ENCODE results near the gene GUCY1A1.

The GUCY1A1 gene

GRCh38 chr4:155666344-155667221 is at the start of gene GUCY1A1:
Gene GUCY1A1, plus strand, starts transcription at chr4:155666848. Its CDS starts 30,020 bp downstream, at chr4:155696868.
- in situ Hi-C loops (cut with HindIII; ENCODE audit: low sequenced_read_pairs): no loop called here
- no peak for TF ChIP-seq CTCF (IDR thresholded peaks at IDR 0.05; ENCODE audit: low read depth, low read length)

GRCh38 chr4:155617296-155617695 is 49.4 kb upstream of the GUCY1A1 start:
- no peak for TF ChIP-seq CTCF (IDR thresholded peaks at IDR 0.05; ENCODE audit: low read depth, low read length)
- peak; percentile 33 for DNase-seq (ENCODE audit: low read depth, low spot score)
- in situ Hi-C loops (cut with HindIII; ENCODE audit: low sequenced_read_pairs): no loop called here
- H3K4me3 ChIP-seq (ENCODE audit: low read depth, low read length): no peak overlapping the region

More at GRCh38 chr4:155666344-155667221, at the start of gene GUCY1A1:
- peak within 1 kb of the TSS; percentile 46 for H3K4me3 ChIP-seq (ENCODE audit: low read depth, low read length)
- peak; percentile 6 for DNase-seq (ENCODE audit: low read depth, low spot score)

- H3K4me3 ChIP-seq (ENCODE audit: low read depth, low read length): no peak overlapping the region
- in situ Hi-C loops (cut with HindIII; ENCODE audit: low sequenced_read_pairs): no loop called here
- DNase-seq (ENCODE audit: low read depth, low spot score): no peak
- TF ChIP-seq CTCF (IDR thresholded peaks at IDR 0.05; ENCODE audit: low read depth, low read length): no peak
These were observed 48.3 kb upstream of the GUCY1A1 start for GRCh38 chr4:155618183-155618838.

GRCh38 chr4:155620637-155621036 is 46.0 kb upstream of the GUCY1A1 start:
- TF ChIP-seq CTCF (IDR thresholded peaks at IDR 0.05; ENCODE audit: low read depth, low read length): no peak
- no peak overlapping the region for H3K4me3 ChIP-seq (ENCODE audit: low read depth, low read length)
- DNase-seq (ENCODE audit: low read depth, low spot score): no peak
- in situ Hi-C loops (cut with HindIII; ENCODE audit: low sequenced_read_pairs): no loop called here

- H3K4me3 ChIP-seq (ENCODE audit: low read depth, low read length): no peak overlapping the region
- in situ Hi-C loops (cut with HindIII; ENCODE audit: low sequenced_read_pairs): no loop called here
- TF ChIP-seq CTCF (IDR thresholded peaks at IDR 0.05; ENCODE audit: low read depth, low read length): no peak
- no peak for DNase-seq (ENCODE audit: low read depth, low spot score)
These were observed 42.2 kb upstream of the GUCY1A1 start for GRCh38 chr4:155624478-155624877.

GRCh38 chr4:155626561-155626960 is 40.1 kb upstream of the GUCY1A1 start:
- DNase-seq (ENCODE audit: low read depth, low spot score): no peak
- in situ Hi-C loops (cut with HindIII; ENCODE audit: low sequenced_read_pairs): no loop called here
- TF ChIP-seq CTCF (IDR thresholded peaks at IDR 0.05; ENCODE audit: low read depth, low read length): no peak
- H3K4me3 ChIP-seq (ENCODE audit: low read depth, low read length): no peak overlapping the region
